PFSK-1 (cell line): ENCODE measurements around the gene UFSP1.

Source experiments
- FOXP2 ChIP-seq: optimal IDR thresholded peaks from 2 replicates; pipeline ENCODE3; 2011; ENCODE audit warnings: borderline replicate concordance, control low read depth, inconsistent platforms; ENCODE audit not compliant: insufficient read depth; ENCODE audit errors: extremely low read length, extremely low read depth
- POLR2AphosphoS5 ChIP-seq: IDR thresholded peaks from 2 replicates; pipeline ENCODE4 v1.6.1; 2012; ENCODE audit warnings: low read depth, mild to moderate bottlenecking, control low read depth, low read length, moderate library complexity
- REST ChIP-seq, 2 experiments: IDR thresholded peaks; 2 replicates each; pipeline versions ENCODE4 v1.6.1 to v1.8.0; 2011 to 2012; ENCODE audit warnings: low read depth in 2 of 2, low read length in 2 of 2, control low read depth in 1 of 2, inconsistent platforms in 1 of 2, mild to moderate bottlenecking in 1 of 2, moderate library complexity in 1 of 2; ENCODE audit not compliant: insufficient read depth in 1 of 2
- SIN3A ChIP-seq: IDR thresholded peaks from 2 replicates; pipeline ENCODE4 v1.6.1; 2012; ENCODE audit warnings: mild to moderate bottlenecking, low read length, moderate library complexity, borderline replicate concordance; ENCODE audit not compliant: insufficient read depth
- TAF1 ChIP-seq: IDR thresholded peaks from 2 replicates; pipeline ENCODE4 v1.6.1; 2012; ENCODE audit warnings: low read length, control low read depth, borderline replicate concordance; ENCODE audit not compliant: insufficient read depth

Gene UFSP1

GRCh38 chr7:100914208-100914878 is 24.8 kb upstream of the UFSP1 start:
- TF ChIP-seq POLR2AphosphoS5 = no peak
- TF ChIP-seq TAF1 = no peak
- TF ChIP-seq FOXP2 = no peak
- no peak for TF ChIP-seq REST (IDR thresholded peaks at IDR 0.05; ENCODE audit: insufficient read depth in 1 of 2, low read depth in 2 of 2, low read length in 2 of 2)
- no peak for TF ChIP-seq SIN3A

GRCh38 chr7:100911484-100911883 is 22.0 kb upstream of the UFSP1 start:
- TF ChIP-seq POLR2AphosphoS5 = no peak
- no peak for TF ChIP-seq SIN3A
- no peak for TF ChIP-seq FOXP2
- no peak for TF ChIP-seq REST (IDR thresholded peaks at IDR 0.05; ENCODE audit: insufficient read depth in 1 of 2, low read depth in 2 of 2, low read length in 2 of 2)
- no peak for TF ChIP-seq TAF1

- TF ChIP-seq REST (IDR thresholded peaks at IDR 0.05; ENCODE audit: insufficient read depth in 1 of 2, low read depth in 2 of 2, low read length in 2 of 2) = no peak
- TF ChIP-seq TAF1 = no peak
- TF ChIP-seq SIN3A = no peak
- TF ChIP-seq POLR2AphosphoS5 = no peak
- TF ChIP-seq FOXP2 = no peak
These were observed 19.0 kb upstream of the UFSP1 start for GRCh38 chr7:100908512-100908911.

GRCh38 chr7:100902638-100903037 is 13.1 kb upstream of the UFSP1 start:
- TF ChIP-seq SIN3A = no peak
- TF ChIP-seq REST (IDR thresholded peaks at IDR 0.05; ENCODE audit: insufficient read depth in 1 of 2, low read depth in 2 of 2, low read length in 2 of 2) = no peak
- TF ChIP-seq TAF1 = no peak
- no peak for TF ChIP-seq FOXP2
- no peak for TF ChIP-seq POLR2AphosphoS5

- TF ChIP-seq REST (IDR thresholded peaks at IDR 0.05; ENCODE audit: insufficient read depth in 1 of 2, low read depth in 2 of 2, low read length in 2 of 2) (no peak), FOXP2 (no peak)
These were observed 12.4 kb upstream of the UFSP1 start for GRCh38 chr7:100901921-100902332.
